ENCODE data around the gene INPP4B. TPM values are rescaled to one million over a fixed set of nuclear protein-coding genes. Genes with fewer than 3 reads are reported as not detected.

Gene INPP4B
- total and polyA plus RNA-seq, 2 donors from 2014 or later = 2.6 to 18.9 TPM

- no peaks in the 10 kb centered on the region for H3K9me3 ChIP-seq (ENCODE audit: control insufficient read depth in 2 of 3, insufficient read depth in 1 of 3, low read length in 3 of 3)
- intact Hi-C loops (cut with DNase I) = no loop called here
- H3K36me3 ChIP-seq (ENCODE audit: control insufficient read depth in 2 of 3, insufficient read depth in 3 of 3, low read length in 3 of 3) = no peaks in the 10 kb centered on the region
- no peak overlapping the region for H3K27ac ChIP-seq (ENCODE audit: low read depth in 2 of 2, low read length in 2 of 2)
- H3K4me3 ChIP-seq (ENCODE audit: low read length in 3 of 3) = no peak overlapping the region
- no peaks in the 10 kb centered on the region for H3K4me1 ChIP-seq (ENCODE audit: control insufficient read depth in 2 of 3, insufficient read depth in 2 of 3, low read depth in 1 of 3, low read length in 3 of 3)
- no peaks in the 10 kb centered on the region for H3K27me3 ChIP-seq (ENCODE audit: control insufficient read depth, insufficient read depth, low read length)
- DNase-seq (peak in 1 of 5 donors; percentile 60), FAIRE-seq (no peak)
- TF ChIP-seq, protein P1, sequence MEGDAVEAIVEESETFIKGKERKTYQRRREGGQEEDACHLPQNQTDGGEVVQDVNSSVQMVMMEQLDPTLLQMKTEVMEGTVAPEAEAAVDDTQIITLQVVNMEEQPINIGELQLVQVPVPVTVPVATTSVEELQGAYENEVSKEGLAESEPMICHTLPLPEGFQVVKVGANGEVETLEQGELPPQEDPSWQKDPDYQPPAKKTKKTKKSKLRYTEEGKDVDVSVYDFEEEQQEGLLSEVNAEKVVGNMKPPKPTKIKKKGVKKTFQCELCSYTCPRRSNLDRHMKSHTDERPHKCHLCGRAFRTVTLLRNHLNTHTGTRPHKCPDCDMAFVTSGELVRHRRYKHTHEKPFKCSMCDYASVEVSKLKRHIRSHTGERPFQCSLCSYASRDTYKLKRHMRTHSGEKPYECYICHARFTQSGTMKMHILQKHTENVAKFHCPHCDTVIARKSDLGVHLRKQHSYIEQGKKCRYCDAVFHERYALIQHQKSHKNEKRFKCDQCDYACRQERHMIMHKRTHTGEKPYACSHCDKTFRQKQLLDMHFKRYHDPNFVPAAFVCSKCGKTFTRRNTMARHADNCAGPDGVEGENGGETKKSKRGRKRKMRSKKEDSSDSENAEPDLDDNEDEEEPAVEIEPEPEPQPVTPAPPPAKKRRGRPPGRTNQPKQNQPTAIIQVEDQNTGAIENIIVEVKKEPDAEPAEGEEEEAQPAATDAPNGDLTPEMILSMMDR (IDR thresholded peaks at IDR 0.05; ENCODE audit: borderline replicate concordance, extremely low read depth, insufficient read depth) = no peak
- no peak overlapping the region for H3K9ac ChIP-seq (ENCODE audit: low read length in 3 of 3)
These were observed 289.4 kb downstream of the INPP4B start for GRCh38 chr4:142556570-142557238.

DNA sequence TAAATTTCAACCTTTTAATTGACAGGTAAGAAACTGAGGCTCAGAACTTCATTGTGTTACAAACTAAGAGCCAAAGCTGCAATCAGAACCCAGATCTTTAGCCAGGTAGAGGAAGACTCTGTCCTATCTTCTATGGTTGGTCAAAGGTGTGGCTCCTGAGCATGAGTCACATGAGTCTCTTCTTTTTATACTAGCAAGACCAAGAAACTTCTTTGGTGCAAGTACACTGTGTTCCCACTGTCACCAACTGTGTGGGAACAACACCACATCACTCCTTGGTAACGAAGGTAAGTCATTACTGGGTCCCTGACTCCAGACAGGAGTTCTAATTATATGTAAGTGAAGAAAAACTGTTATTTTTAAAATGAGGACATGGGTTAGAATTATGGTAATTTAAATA is 290.1 kb downstream of the INPP4B start:
- intact Hi-C loops (cut with DNase I) = no loop called here
- TF ChIP-seq, protein P1 (IDR thresholded peaks at IDR 0.05; ENCODE audit: borderline replicate concordance, extremely low read depth, insufficient read depth) = no peak
- FAIRE-seq (no peak), DNase-seq (no peak)
- Histone ChIP-seq H3K36me3 (ENCODE audit: control insufficient read depth in 2 of 3, insufficient read depth in 3 of 3, low read length in 3 of 3) (no peaks in the 10 kb centered on the region), H3K27me3 (ENCODE audit: control insufficient read depth, insufficient read depth, low read length) (no peaks in the 10 kb centered on the region), H3K4me3 (ENCODE audit: low read length in 3 of 3) (no peak overlapping the region), H3K9me3 (ENCODE audit: control insufficient read depth in 2 of 3, insufficient read depth in 1 of 3, low read length in 3 of 3) (no peaks in the 10 kb centered on the region), H3K9ac (ENCODE audit: low read length in 3 of 3) (no peak overlapping the region), H3K27ac (ENCODE audit: low read depth in 2 of 2, low read length in 2 of 2) (no peak overlapping the region), H3K4me1 (ENCODE audit: control insufficient read depth in 2 of 3, insufficient read depth in 2 of 3, low read depth in 1 of 3, low read length in 3 of 3) (no peaks in the 10 kb centered on the region)

DNA sequence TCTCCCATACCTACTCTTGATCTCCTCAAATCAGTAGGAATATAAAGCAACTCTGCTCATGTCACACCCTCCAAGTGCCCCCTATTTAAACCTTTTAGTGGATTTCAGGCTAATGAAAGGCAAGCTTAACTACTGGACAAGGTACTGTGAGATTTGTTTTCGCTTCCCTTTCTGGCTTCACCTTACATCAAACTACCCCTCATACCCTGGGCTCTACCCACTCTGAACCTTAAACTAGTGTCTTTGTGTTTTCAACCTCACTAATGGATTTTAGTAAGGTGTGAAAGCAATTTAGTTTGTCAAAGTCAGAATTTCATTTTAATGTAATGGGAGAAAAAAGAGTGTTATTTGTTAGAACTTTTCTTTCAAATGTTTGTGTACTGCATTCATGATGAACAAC is 291.7 kb downstream of the INPP4B start:
- H3K27me3 ChIP-seq (ENCODE audit: control insufficient read depth, insufficient read depth, low read length) = no peaks in the 10 kb centered on the region
- H3K9me3 ChIP-seq (ENCODE audit: control insufficient read depth in 2 of 3, insufficient read depth in 1 of 3, low read length in 3 of 3) = no peaks in the 10 kb centered on the region
- TF ChIP-seq, protein P1 (IDR thresholded peaks at IDR 0.05; ENCODE audit: borderline replicate concordance, extremely low read depth, insufficient read depth) = no peak
- H3K4me3 ChIP-seq (ENCODE audit: low read length in 3 of 3) = no peak overlapping the region
- intact Hi-C loops (cut with DNase I) = no loop called here
- H3K36me3 ChIP-seq (ENCODE audit: control insufficient read depth in 2 of 3, insufficient read depth in 3 of 3, low read length in 3 of 3) = no peaks in the 10 kb centered on the region
- H3K27ac ChIP-seq (ENCODE audit: low read depth in 2 of 2, low read length in 2 of 2) = no peak overlapping the region
- DNase-seq = no peak
- no peaks in the 10 kb centered on the region for H3K4me1 ChIP-seq (ENCODE audit: control insufficient read depth in 2 of 3, insufficient read depth in 2 of 3, low read depth in 1 of 3, low read length in 3 of 3)
- no peak for FAIRE-seq
- no peak overlapping the region for H3K9ac ChIP-seq (ENCODE audit: low read length in 3 of 3)
